NCI-H187 treated with DMSO at 0.1 percent for 48 hours (cell line): ENCODE data around the gene CXCL16.

Experiments used
- DNase-seq: peaks from one replicate; lab custom pipeline; 2025; lab: John Stamatoyannopoulos, UW

Gene CXCL16

DNA sequence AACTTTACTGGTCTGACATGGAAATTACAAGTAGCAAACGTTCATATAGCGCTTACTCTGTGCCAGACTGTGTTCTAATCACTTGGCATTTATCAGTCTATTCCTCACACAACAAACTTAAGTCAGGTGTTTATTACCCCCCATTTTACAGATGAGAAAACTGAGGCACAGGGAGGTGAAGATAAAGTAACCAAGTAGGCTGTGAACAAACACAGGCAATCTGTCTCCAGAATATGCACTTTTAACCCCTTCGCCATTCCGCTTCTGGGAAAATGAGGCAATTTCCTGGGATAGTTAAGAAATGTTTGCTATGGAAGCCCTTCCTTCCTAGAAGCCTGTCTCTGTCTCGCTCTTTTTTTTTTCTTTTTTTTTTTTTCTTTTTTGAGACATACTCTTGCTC is 12.2 kb upstream of the CXCL16 start:
- no peak for DNase-seq

DNA sequence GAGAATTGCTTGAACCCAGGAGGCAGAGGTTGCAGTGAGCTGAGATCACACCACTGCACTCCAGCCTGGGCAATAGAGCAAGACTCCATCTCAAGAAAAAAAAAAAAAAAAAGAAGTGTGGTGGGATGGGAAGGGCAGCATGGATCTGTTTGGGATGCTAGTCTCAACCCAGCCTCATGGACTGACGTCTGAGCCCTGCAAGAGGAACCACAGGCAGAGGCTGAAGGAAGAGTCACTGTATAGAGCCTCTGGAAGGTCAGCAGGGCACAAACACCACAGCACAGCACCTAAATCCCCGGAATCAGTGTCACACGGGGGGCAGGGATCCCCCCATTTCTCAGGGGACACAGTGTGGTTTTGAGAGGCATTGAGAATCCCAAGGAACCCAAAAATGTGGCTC is 10.9 kb upstream of the CXCL16 start:
- no peak for DNase-seq

DNA sequence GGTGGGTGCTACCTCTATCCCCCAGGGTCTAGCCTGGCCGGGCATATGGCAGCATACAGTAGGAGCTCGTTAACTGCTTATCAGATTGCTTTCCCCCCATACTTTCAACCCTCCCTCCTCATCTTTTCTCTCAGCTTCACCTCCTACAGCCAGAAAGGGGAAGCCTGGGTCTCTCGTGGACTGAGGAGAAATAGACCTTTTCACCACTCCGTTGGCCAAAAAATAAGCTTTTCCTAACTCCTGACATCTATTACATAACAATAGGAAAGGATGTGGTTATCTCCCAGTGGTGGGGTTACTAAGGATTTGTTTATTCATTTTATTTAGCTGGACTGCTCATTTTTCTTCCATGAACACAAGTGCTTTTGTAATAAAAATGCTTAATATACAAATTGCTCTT is 9.0 kb upstream of the CXCL16 start:
- DNase-seq: no peak

DNA sequence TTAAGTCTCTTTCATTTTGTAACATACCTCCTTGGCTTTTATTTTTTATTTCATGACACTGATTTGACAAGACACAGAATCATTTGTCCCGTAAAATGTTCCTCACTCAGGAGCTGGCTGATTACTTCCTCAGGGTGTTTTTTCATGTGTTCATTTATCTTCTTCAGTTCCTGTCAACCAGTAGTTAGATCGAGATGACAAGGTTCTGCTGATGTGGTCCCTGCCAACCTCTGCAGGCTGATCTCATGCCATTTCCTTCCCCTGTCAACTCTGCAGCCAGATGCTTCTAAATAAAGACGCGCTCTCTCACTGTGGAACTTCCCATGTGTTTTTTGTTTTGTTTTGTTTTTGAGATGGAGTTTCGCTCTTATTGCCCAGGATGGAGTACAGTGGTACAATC is 8.1 kb upstream of the CXCL16 start:
- no peak for DNase-seq

- DNase-seq: no peak
Observed at GRCh38 chr17:4744999-4745969, 5.6 kb upstream of the CXCL16 start.

DNA sequence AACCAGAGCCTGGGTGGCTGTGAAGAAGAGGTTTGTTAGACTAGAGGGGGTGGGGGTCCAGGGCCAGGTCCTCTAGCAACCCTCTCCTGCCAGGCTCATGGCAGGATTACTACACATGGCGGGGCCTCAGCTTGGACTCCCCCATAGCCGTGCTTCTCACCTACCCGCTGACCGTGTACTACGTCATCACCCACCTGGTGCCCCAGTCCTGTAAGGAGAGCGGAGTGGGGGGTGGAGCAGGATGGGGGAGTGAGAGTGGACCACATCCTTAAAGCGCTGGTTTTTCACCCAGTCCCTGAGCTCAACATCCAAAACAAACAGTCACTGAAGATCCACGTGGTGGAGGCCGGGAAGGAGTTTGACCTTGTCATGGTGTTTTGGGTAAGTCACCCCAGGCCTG is 4.2 kb upstream of the CXCL16 start:
- no peak for DNase-seq

- no peak for DNase-seq
Observed at GRCh38 chr17:4743216-4743615, 3.5 kb upstream of the CXCL16 start.

DNA sequence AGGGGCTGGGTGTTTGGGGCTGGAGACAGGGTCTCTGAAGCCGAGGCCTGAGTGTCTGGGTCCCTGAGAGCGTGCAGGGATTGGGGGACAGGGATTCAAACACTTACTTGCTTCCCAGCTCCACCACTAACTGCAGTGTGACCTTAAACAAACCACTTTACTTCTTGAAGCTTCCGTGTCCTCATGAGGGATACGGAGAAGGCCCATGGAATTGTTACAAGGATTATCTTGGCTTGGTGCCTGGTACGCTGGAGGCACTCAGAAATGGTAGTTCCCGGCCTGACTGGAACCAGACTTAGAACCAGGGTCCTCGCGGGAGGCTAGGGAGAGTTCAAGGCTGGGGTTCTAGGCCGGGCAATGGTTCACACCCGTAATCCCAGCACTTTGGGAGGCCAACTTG is 2.9 kb upstream of the CXCL16 start:
- no peak for DNase-seq

DNA sequence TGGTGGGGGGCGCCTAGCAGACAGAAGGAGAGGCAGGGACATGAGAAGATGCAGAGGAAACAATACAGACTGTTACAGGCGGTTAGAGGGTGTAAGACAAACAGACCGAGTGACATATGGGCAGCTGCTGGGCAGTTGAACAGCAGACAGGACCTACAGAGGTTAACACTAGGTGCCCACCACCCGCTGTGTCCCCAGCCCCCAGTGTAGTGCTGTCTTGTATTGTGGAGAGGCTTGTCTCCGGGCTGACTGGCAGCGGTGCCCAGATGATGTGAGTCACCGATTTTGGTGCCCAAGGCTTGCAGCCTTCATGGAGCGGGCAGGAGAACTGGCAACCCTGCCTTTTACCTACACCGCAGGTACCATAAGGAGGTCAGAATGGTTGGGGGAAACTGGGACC is 2.4 kb upstream of the CXCL16 start:
- no peak for DNase-seq

GRCh38 chr17:4741544-4741943 is 1.8 kb upstream of the CXCL16 start:
- DNase-seq: no peak

DNA sequence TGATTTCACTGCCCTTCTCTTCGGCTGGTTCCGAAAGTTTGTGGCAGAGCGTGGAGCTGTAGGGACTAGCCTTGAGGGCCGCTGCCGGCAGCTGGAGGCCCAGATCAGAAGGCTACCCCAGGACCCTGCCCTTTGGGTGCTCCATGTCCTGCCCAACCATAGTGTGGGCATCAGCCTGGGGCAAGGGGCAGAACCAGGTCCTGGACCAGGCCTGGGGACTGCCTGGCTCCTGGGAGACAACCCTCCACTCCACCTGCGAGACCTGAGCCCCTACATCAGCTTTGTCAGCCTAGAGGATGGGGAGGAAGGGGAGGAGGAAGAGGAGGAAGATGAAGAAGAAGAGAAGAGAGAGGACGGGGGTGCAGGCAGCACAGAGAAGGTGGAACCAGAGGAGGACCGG is 856 bp upstream of the CXCL16 start:
- no peak for DNase-seq

- no peak for DNase-seq
Observed at GRCh38 chr17:4740025-4740351, 260 bp upstream of the CXCL16 start.

GRCh38 chr17:4738136-4739121 is 1.3 kb downstream of the CXCL16 start:
- no peak for DNase-seq

GRCh38 chr17:4735876-4736651 is 3.7 kb downstream of the CXCL16 start:
- DNase-seq: no peak

GRCh38 chr17:4734857-4735475 is 4.8 kb downstream of the CXCL16 start:
- DNase-seq: no peak

- no peak for DNase-seq
Observed at GRCh38 chr17:4733073-4733531, 6.6 kb downstream of the CXCL16 start.

- DNase-seq: no peak
Observed at GRCh38 chr17:4728124-4728523, 11.6 kb downstream of the CXCL16 start.

GRCh38 chr17:4725646-4726310 is 13.9 kb downstream of the CXCL16 start:
- DNase-seq: no peak

- no peak for DNase-seq
Observed at GRCh38 chr17:4724650-4725049, 15.1 kb downstream of the CXCL16 start.

DNA sequence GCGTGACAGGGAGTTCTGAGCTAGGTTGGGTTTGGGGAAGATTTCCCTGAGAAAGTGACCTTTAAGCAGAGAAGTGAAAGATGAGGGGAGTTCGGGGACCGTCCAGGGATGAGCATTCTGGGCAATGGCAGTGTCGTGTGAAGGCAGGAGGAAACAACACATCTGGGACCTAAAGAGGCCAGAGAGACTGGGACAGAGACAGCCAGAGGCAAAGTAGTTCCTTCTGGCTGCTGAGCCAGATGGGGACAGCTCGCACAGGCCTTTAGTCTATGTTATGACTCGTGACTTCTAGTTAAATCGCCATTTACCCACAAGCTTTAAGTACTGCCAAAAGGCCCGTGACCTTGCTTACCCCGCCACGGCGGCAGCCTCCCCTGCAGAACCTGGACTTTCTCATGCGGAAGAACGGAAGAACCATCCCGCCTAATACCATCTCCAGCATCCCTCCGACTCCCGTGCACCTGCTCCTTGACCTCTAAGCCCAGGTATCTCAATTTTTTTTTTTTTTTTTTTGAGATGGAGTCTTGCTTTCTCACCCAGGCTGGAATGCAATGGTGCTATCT is 17.0 kb downstream of the CXCL16 start:
- no peak for DNase-seq
